ENCODE measurements around the gene COL23A1. TPM values are rescaled to one million over a fixed set of nuclear protein-coding genes. Genes with fewer than 3 reads are reported as not detected.

COL23A1 gene
- polyA plus RNA-seq, 1 donor (not counting 4 experiments of a cell fraction or from before 2014, with no cell fraction given): not detected

DNA sequence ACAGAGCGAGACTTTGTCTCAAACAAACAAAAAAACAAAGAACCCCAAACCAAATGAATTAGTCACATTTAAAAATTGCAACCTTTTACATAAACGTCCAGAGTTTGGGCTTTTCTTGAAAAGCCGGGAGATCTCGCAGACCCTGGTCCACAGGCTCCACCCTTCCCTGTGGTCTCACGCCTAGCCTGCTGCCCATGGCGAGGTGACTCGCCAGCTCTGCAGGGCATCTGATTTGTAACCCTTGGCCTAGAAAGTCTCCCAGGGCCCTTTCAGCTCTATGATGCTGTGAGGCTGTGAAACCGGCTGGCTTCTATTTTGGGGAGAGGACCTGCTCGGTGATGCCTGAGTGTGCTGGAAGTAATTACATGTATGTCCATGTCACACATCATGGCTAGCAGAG lies 312.8 kb downstream of the COL23A1 start:
- DNase-seq (ENCODE audit: low read depth, low spot score): no peak
- no peaks in the 10 kb centered on the region for H3K36me3 ChIP-seq (ENCODE audit: control insufficient read depth in 2 of 2, extremely low read depth in 1 of 2, insufficient read depth in 2 of 2, low read length in 2 of 2)
- no peaks in the 10 kb centered on the region for H3K4me1 ChIP-seq (ENCODE audit: control insufficient read depth, extremely low read depth, insufficient read depth, low read length)
- no peak overlapping the region for H3K4me3 ChIP-seq (ENCODE audit: control insufficient read depth in 2 of 3, extremely low read depth in 1 of 3, insufficient read depth in 2 of 3, low read depth in 1 of 3, low read length in 3 of 3)
- H4K20me1 ChIP-seq (ENCODE audit: control insufficient read depth, extremely low read depth, insufficient read depth, low read length): no peaks in the 10 kb centered on the region
- no peak for FAIRE-seq
- dilution Hi-C loops (cut with MboI; ENCODE audit: extremely low pct_ligation_motif_present, low sequenced_read_pairs): no loop called here
- no peak overlapping the region for H2AFZ ChIP-seq (ENCODE audit: control insufficient read depth, low read length)
- no peak overlapping the region for H3K9ac ChIP-seq (ENCODE audit: control insufficient read depth, extremely low read depth, insufficient read depth, low read length)
- no peak overlapping the region for H3K27ac ChIP-seq (ENCODE audit: control insufficient read depth, insufficient read depth, low read length)
- H3K79me2 ChIP-seq (ENCODE audit: control insufficient read depth, insufficient read depth, low read length): no peaks in the 10 kb centered on the region
- no peaks in the 10 kb centered on the region for H3K9me1 ChIP-seq (ENCODE audit: control insufficient read depth, extremely low read depth, insufficient read depth, low read length)
- peaks cover 4% of the 10 kb centered on the region for H3K27me3 ChIP-seq (ENCODE audit: control insufficient read depth, extremely low read depth, insufficient read depth, low read length)
- H3K4me2 ChIP-seq (ENCODE audit: control insufficient read depth, extremely low read depth, insufficient read depth, low read depth, low read length): no peak overlapping the region
- no peak for TF ChIP-seq EZH2 (IDR thresholded peaks at IDR 0.05; ENCODE audit: low read length)
- TF ChIP-seq, protein P1, sequence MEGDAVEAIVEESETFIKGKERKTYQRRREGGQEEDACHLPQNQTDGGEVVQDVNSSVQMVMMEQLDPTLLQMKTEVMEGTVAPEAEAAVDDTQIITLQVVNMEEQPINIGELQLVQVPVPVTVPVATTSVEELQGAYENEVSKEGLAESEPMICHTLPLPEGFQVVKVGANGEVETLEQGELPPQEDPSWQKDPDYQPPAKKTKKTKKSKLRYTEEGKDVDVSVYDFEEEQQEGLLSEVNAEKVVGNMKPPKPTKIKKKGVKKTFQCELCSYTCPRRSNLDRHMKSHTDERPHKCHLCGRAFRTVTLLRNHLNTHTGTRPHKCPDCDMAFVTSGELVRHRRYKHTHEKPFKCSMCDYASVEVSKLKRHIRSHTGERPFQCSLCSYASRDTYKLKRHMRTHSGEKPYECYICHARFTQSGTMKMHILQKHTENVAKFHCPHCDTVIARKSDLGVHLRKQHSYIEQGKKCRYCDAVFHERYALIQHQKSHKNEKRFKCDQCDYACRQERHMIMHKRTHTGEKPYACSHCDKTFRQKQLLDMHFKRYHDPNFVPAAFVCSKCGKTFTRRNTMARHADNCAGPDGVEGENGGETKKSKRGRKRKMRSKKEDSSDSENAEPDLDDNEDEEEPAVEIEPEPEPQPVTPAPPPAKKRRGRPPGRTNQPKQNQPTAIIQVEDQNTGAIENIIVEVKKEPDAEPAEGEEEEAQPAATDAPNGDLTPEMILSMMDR (optimal IDR thresholded peaks at IDR 0.05 in 1 of 3, IDR thresholded peaks at IDR 0.05 in 1 of 3, conservative IDR thresholded peaks at IDR 0.05 in 1 of 3; ENCODE audit: extremely low read depth in 1 of 3, insufficient read depth in 2 of 3, low read length in 3 of 3): no peak
- peaks cover 3% of the 10 kb centered on the region for H3K9me3 ChIP-seq (ENCODE audit: control insufficient read depth, low read depth, low read length)

DNA sequence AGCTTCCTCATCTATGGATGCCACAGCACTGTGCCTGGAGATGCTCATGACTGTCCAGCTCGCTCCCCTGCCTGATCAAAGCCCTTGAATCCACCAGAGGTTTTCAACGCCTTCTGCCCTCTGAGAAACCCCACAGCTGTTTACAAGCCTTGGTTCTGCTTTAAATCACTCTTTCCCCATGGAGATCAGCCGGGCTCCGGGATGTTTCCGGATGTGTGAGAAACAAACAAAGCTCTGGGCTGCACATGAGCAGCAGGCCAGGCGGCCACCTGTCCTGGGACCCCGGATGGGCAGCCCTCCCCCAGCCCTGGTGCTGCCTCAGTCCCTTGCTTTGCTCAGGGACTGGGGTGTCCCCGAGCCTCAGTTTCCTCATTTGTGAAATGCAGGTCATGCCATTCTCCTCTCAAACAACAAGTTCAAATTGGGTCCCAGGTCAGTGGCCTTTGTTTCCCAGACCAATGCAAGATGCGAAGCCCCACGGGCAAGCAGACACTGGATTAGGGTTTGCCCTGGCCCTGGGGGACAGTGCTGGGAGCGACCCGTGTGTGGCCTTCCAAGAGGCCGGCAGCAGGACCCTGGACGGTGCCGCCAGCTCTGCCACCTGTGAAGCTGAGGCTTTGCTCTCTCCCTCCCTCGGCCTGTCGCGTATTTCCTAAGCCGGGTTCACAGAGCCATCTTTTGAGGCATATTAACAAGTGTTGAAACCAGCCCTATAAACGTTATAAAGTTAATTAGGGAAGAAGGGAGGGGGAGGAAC lies 315.2 kb downstream of the COL23A1 start:
- TF ChIP-seq, protein P1 (optimal IDR thresholded peaks at IDR 0.05 in 1 of 3, IDR thresholded peaks at IDR 0.05 in 1 of 3, conservative IDR thresholded peaks at IDR 0.05 in 1 of 3; ENCODE audit: extremely low read depth in 1 of 3, insufficient read depth in 2 of 3, low read length in 3 of 3): no peak
- no peak for TF ChIP-seq EZH2 (IDR thresholded peaks at IDR 0.05; ENCODE audit: low read length)
- Histone ChIP-seq H3K9me3 (ENCODE audit: control insufficient read depth, low read depth, low read length) (peaks cover 3% of the 10 kb centered on the region), H4K20me1 (ENCODE audit: control insufficient read depth, extremely low read depth, insufficient read depth, low read length) (no peaks in the 10 kb centered on the region), H3K27ac (ENCODE audit: control insufficient read depth, insufficient read depth, low read length) (no peak overlapping the region), H3K9ac (ENCODE audit: control insufficient read depth, extremely low read depth, insufficient read depth, low read length) (no peak overlapping the region), H2AFZ (ENCODE audit: control insufficient read depth, low read length) (no peak overlapping the region), H3K36me3 (ENCODE audit: control insufficient read depth in 2 of 2, extremely low read depth in 1 of 2, insufficient read depth in 2 of 2, low read length in 2 of 2) (no peaks in the 10 kb centered on the region), H3K79me2 (ENCODE audit: control insufficient read depth, insufficient read depth, low read length) (no peaks in the 10 kb centered on the region), H3K27me3 (ENCODE audit: control insufficient read depth, extremely low read depth, insufficient read depth, low read length) (peaks cover 4% of the 10 kb centered on the region), H3K4me1 (ENCODE audit: control insufficient read depth, extremely low read depth, insufficient read depth, low read length) (no peaks in the 10 kb centered on the region), H3K9me1 (ENCODE audit: control insufficient read depth, extremely low read depth, insufficient read depth, low read length) (no peaks in the 10 kb centered on the region), H3K4me2 (ENCODE audit: control insufficient read depth, extremely low read depth, insufficient read depth, low read depth, low read length) (no peak overlapping the region), H3K4me3 (ENCODE audit: control insufficient read depth in 2 of 3, extremely low read depth in 1 of 3, insufficient read depth in 2 of 3, low read depth in 1 of 3, low read length in 3 of 3) (no peak overlapping the region)
- dilution Hi-C loops (cut with MboI; ENCODE audit: extremely low pct_ligation_motif_present, low sequenced_read_pairs): no loop called here
- DNase-seq (ENCODE audit: low read depth, low spot score) (no peak), FAIRE-seq (no peak)
